Activated naive CD4-positive, alpha-beta T cell treated with anti-CD3 and anti-CD28 coated beads for 36 hours (primary cell): ENCODE data around the gene SELENOP. TPM values are rescaled to one million over a fixed set of nuclear protein-coding genes. Genes with fewer than 3 reads are reported as not detected.

ENCODE experiments used
- CTCF ChIA-PET: fragments of 350-600 bp; sonication (Branson Sonifier 250); formaldehyde crosslinking; loops from one replicate; lab custom pipeline; 2021; ENCODE audit warnings: antibody characterized with exemption; lab: Charles Lee
- DNase-seq: peaks from one replicate; pipeline ENCODE4 v3.0.0-alpha.2; 2020
- H3K27ac Mint-ChIP-seq: one replicate; pipeline ENCODE4 v1.8.0; 2021; ENCODE audit warnings: mild to moderate bottlenecking, mixed read lengths
- H3K27me3 Mint-ChIP-seq: one replicate; pipeline ENCODE4 v1.8.0; 2021; ENCODE audit warnings: low read depth, mixed read lengths
- H3K36me3 Mint-ChIP-seq: one replicate; pipeline ENCODE4 v1.8.0; 2021; ENCODE audit warnings: low read depth, mixed read lengths
- H3K4me1 Mint-ChIP-seq: one replicate; pipeline ENCODE4 v1.8.0; 2021; ENCODE audit warnings: low read depth, mixed read lengths
- H3K4me3 Mint-ChIP-seq: one replicate; pipeline ENCODE4 v1.8.0; 2021; ENCODE audit warnings: mild to moderate bottlenecking, moderate library complexity, mixed read lengths
- H3K9me3 Mint-ChIP-seq: one replicate; pipeline ENCODE4 v1.8.0; 2021; ENCODE audit warnings: mixed read lengths
- intact Hi-C: fragments of 100-400 bp; cut with micrococcal nuclease; formaldehyde crosslinking; loops from one replicate; pipeline ENCODE4 v1.15.1; 2023
- total RNA-seq, 2 experiments: library from RNA; stranded (reverse); gene quantifications; one replicate each; pipeline ENCODE4 v1.2.3, GENCODE V29; 2021

SELENOP gene
- total RNA-seq, 2 experiments from 2014 or later: not detected

DNA sequence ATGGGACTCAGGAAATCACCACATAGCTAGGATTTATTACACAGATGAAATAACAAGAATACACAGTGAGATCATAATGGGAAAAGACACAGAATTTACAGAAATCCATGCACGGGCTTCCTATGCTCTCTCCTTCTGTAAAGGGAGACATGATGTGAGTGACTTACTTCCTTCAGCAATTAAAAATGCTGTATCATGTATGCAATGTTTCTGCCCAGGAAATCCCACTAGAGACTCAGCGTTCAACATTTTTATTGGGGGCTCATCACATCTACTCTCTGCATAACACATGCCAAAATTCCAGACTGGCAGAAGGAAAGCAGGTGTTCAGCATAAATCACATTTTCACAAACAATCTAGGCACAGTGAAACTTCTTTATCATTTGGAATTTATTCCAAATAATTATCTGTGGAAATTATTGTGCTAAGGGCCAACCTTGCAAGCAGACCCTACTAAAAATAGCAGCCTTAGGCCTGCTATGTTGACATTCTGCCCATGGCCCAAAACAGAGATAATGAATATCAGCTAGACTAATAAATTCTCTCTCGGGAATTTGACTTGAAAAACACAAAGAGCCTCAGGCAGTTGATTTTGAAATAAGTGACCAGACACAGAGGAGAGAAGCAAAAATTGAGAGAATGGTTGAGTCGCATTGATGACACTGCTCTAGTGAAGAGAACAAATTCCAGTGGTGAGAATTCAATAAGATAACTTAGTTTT, 31.4 kb upstream of the SELENOP start:
- Mint-ChIP-seq H3K4me1 (no peaks in the 10 kb centered on the region), H3K27ac (no peak overlapping the region), H3K36me3 (no peaks in the 10 kb centered on the region), H3K9me3 (no peaks in the 10 kb centered on the region), H3K4me3 (no peak overlapping the region), H3K27me3 (peaks cover 8% of the 10 kb centered on the region)
- intact Hi-C loops: no loop called here
- DNase-seq: no peak
- CTCF ChIA-PET: no interaction called here

GRCh38 chr5:42840842-42841567, 29.3 kb upstream of the SELENOP start:
- no peaks in the 10 kb centered on the region for H3K9me3 Mint-ChIP-seq
- H3K36me3 Mint-ChIP-seq: no peaks in the 10 kb centered on the region
- H3K4me3 Mint-ChIP-seq: no peak overlapping the region
- CTCF ChIA-PET: interaction anchor here (0.8 to 1.0 kb wide), 2 partner anchors 15 to 71 kb away, joined by 3 read pairs; no protein-coding TSS in a partner anchor
- peaks cover 8% of the 10 kb centered on the region for H3K27me3 Mint-ChIP-seq
- H3K4me1 Mint-ChIP-seq: no peaks in the 10 kb centered on the region
- no peak overlapping the region for H3K27ac Mint-ChIP-seq
- intact Hi-C loops: no loop called here
- no peak for DNase-seq

GRCh38 chr5:42840269-42840668, 28.6 kb upstream of the SELENOP start:
- H3K4me1 Mint-ChIP-seq: no peaks in the 10 kb centered on the region
- H3K36me3 Mint-ChIP-seq: no peaks in the 10 kb centered on the region
- H3K4me3 Mint-ChIP-seq: no peak overlapping the region
- no peak for DNase-seq
- peaks cover 8% of the 10 kb centered on the region for H3K27me3 Mint-ChIP-seq
- intact Hi-C loops: no loop called here
- CTCF ChIA-PET: interaction anchor here (0.8 to 1.0 kb wide), 3 partner anchors 14 to 72 kb away, joined by 3 read pairs; no protein-coding TSS in a partner anchor
- no peaks in the 10 kb centered on the region for H3K9me3 Mint-ChIP-seq
- H3K27ac Mint-ChIP-seq: no peak overlapping the region

DNA sequence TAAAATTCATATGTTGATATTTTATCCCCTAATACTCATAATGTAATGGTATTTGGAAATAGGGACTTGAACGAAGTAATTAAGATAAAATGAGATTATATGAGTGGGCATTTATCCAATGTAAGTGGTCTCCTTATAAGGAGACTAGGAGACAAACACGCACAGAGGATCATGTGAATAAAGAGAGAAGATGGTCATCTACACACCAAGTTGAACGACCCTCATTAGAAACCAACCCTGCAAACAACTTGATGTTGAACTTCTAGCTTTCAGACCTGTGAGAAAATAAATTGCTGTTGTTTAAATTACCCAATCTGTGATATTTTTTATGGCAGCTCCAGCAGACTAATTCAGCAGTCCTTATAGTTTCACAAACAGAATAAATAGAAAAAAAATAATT, 27.5 kb upstream of the SELENOP start:
- no peaks in the 10 kb centered on the region for H3K4me1 Mint-ChIP-seq
- intact Hi-C loops: no loop called here
- DNase-seq: no peak
- no peaks in the 10 kb centered on the region for H3K9me3 Mint-ChIP-seq
- CTCF ChIA-PET: no interaction called here
- no peaks in the 10 kb centered on the region for H3K36me3 Mint-ChIP-seq
- H3K27me3 Mint-ChIP-seq: peaks cover 4% of the 10 kb centered on the region
- no peak overlapping the region for H3K4me3 Mint-ChIP-seq
- H3K27ac Mint-ChIP-seq: no peak overlapping the region

- H3K4me1 Mint-ChIP-seq: no peaks in the 10 kb centered on the region
- DNase-seq: no peak
- H3K27ac Mint-ChIP-seq: no peak overlapping the region
- no peaks in the 10 kb centered on the region for H3K9me3 Mint-ChIP-seq
- H3K4me3 Mint-ChIP-seq: no peak overlapping the region
- CTCF ChIA-PET: no interaction called here
- H3K27me3 Mint-ChIP-seq: no peaks in the 10 kb centered on the region
- no peaks in the 10 kb centered on the region for H3K36me3 Mint-ChIP-seq
- intact Hi-C loops: no loop called here
Measured at GRCh38 chr5:42837601-42838000, 25.9 kb upstream of the SELENOP start.

GRCh38 chr5:42836070-42836769, 24.5 kb upstream of the SELENOP start:
- H3K27me3 Mint-ChIP-seq: no peaks in the 10 kb centered on the region
- intact Hi-C loops: no loop called here
- CTCF ChIA-PET: interaction anchor here (0.6 kb wide), 1 partner anchor 12 kb away, joined by 3 read pairs; no protein-coding TSS in a partner anchor
- H3K27ac Mint-ChIP-seq: no peak overlapping the region
- H3K36me3 Mint-ChIP-seq: no peaks in the 10 kb centered on the region
- no peaks in the 10 kb centered on the region for H3K9me3 Mint-ChIP-seq
- H3K4me3 Mint-ChIP-seq: no peak overlapping the region
- H3K4me1 Mint-ChIP-seq: no peaks in the 10 kb centered on the region
- DNase-seq: no peak

DNA sequence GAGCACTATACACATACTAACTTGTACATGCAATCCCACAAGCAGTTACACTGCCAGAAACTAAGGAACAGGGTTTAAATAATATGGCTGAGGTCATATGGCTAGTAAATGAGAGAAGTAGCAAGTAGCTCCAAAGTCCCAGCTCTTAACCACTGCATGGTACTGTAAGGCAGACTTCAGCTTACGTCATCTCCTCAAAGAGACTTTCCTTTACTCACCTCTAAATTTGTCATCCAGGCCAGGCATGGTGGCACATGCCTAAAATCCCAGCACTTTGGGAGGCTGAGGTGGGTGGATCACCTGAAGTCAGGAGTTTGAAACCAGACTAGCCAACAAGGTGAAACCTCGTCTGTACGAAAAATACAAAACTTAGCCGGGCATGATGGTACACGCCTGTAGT, 20.4 kb upstream of the SELENOP start:
- DNase-seq: no peak
- Mint-ChIP-seq H3K36me3 (no peaks in the 10 kb centered on the region), H3K9me3 (no peaks in the 10 kb centered on the region), H3K4me1 (no peaks in the 10 kb centered on the region), H3K27me3 (no peaks in the 10 kb centered on the region), H3K27ac (no peak overlapping the region), H3K4me3 (no peak overlapping the region)
- CTCF ChIA-PET: no interaction called here
- intact Hi-C loops: no loop called here

DNA sequence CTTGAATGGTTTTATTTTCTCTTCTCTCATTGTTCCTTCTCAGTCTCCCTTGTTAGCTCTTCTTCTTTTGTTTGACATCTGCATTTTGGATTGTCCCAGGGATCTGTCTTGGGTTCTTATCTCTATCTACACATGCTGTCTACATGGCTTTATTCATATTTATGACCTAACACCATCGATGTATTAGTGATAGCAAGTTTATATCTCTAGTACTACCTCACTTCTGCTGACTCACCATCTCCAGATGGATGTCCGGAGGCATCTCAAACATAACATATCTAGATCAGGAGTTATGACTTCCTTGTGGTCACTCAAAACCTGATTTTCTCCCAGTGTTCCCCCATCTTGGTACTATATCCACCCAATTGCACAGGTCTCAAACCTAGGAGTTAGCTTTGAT, 19.2 kb upstream of the SELENOP start:
- intact Hi-C loops: no loop called here
- Mint-ChIP-seq H3K27ac (no peak overlapping the region), H3K9me3 (no peaks in the 10 kb centered on the region), H3K4me1 (no peaks in the 10 kb centered on the region), H3K27me3 (no peaks in the 10 kb centered on the region), H3K36me3 (no peaks in the 10 kb centered on the region), H3K4me3 (no peak overlapping the region)
- CTCF ChIA-PET: interaction anchor here (0.9 kb wide), 1 partner anchor 10 kb away, joined by 3 read pairs; no protein-coding TSS in a partner anchor
- DNase-seq: no peak

GRCh38 chr5:42828671-42829070, 17.0 kb upstream of the SELENOP start:
- intact Hi-C loops: no loop called here
- Mint-ChIP-seq H3K4me1 (no peaks in the 10 kb centered on the region), H3K27me3 (no peaks in the 10 kb centered on the region), H3K27ac (no peak overlapping the region), H3K9me3 (no peaks in the 10 kb centered on the region), H3K4me3 (no peak overlapping the region), H3K36me3 (no peaks in the 10 kb centered on the region)
- DNase-seq: no peak
- CTCF ChIA-PET: interaction anchor here (0.8 kb wide), 1 partner anchor 339 kb away, joined by 5 read pairs; no protein-coding TSS in a partner anchor

DNA sequence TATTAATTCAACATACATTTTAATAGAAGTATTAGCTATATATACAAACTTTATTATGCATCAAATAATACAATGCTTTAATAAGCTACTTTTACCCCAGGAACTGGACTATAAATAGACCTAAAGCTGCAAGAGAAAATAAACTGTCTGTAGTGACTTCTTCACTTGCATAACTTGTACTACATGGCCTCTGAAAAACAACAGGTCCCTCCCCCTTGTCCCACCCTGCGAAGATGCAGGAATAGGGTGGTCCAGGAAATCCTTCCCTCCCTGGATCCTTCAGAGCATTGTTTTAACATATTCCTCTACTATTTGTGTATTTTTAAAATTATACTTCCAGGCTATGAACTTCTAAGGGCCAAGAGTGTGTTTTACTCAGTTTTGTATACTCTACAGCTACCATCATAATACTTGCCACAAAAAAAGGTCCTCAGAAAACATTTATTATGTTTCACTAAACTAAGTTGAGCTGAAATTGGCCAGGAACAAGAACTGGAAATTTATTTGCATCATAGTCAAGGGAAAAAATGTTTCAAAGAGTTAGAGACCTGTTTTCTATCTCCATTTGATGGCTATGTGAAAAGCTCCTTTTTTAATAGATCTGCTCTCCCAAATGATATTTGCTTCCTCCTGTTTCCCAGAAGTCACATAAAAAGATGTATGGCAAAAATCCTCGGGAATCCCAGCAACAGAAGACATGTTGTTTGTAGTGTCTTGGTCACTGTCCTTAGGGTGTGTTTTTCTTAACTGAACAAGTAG, 15.2 kb upstream of the SELENOP start:
- CTCF ChIA-PET: interaction anchor here (1.6 kb wide), 1 partner anchor 14 kb away, joined by 3 read pairs; no protein-coding TSS in a partner anchor
- Mint-ChIP-seq H3K27ac (no peak overlapping the region), H3K4me3 (no peak overlapping the region), H3K4me1 (no peaks in the 10 kb centered on the region), H3K9me3 (no peaks in the 10 kb centered on the region), H3K36me3 (no peaks in the 10 kb centered on the region), H3K27me3 (no peaks in the 10 kb centered on the region)
- no peak for DNase-seq
- intact Hi-C loops: no loop called here

- Mint-ChIP-seq H3K27me3 (no peaks in the 10 kb centered on the region), H3K36me3 (no peaks in the 10 kb centered on the region), H3K27ac (no peak overlapping the region), H3K4me1 (no peaks in the 10 kb centered on the region), H3K4me3 (no peak overlapping the region), H3K9me3 (no peaks in the 10 kb centered on the region)
- intact Hi-C loops: no loop called here
- CTCF ChIA-PET: interaction anchor here (1.6 kb wide), 1 partner anchor 15 kb away, joined by 3 read pairs; no protein-coding TSS in a partner anchor
- no peak for DNase-seq
Measured at GRCh38 chr5:42825422-42826148, 13.9 kb upstream of the SELENOP start.
